B cell (primary cell): ENCODE results near the gene TAMALIN. TPM values are rescaled to one million over a fixed set of nuclear protein-coding genes. Genes with fewer than 3 reads are reported as not detected.

Experiments used
- ATAC-seq: fragments of 200-7000 bp; cut with Tn5 transposase; one replicate; pipeline ENCODE4 v1.10.0; 2021; ENCODE audit warnings: low read depth, mild to moderate bottlenecking, moderate number of reproducible peaks, moderate library complexity
- CTCF ChIA-PET: fragments of 350-600 bp; sonication (Branson Sonifier 250); formaldehyde crosslinking; loops from one replicate; lab custom pipeline; 2021; ENCODE audit warnings: antibody characterized with exemption, inconsistent platforms; lab: Charles Lee
- POLR2A ChIA-PET: fragments of 350-600 bp; sonication (Branson Sonifier 250); formaldehyde crosslinking; loops from one replicate; lab custom pipeline; 2021; ENCODE audit warnings: antibody characterized with exemption; lab: Charles Lee
- DNase-seq: peaks from one replicate; pipeline ENCODE4 v3.0.0; 2013
- H2AFZ ChIP-seq: 2 replicates; pipeline ENCODE4 v1.6.1; 2012; ENCODE audit warnings: mild to moderate bottlenecking, low read depth, low read length; ENCODE audit not compliant: insufficient read depth, poor library complexity, severe bottlenecking
- H3K27ac ChIP-seq, 2 donors: 1 replicate in 1 of 2; 2 replicates in 1 of 2; pipeline ENCODE4 v1.5.1; 2012 to 2013; ENCODE audit warnings: low read length in 2 of 2, mild to moderate bottlenecking in 2 of 2, moderate library complexity in 1 of 2
- H3K27me3 ChIP-seq, 4 experiments: fragments of 200-600 bp in 1 of 4; sonication (generic) in 1 of 4; replicated peaks in 1 of 4; 1 replicate in 2 of 4; 2 replicates in 2 of 4; pipeline versions ENCODE4 v1.6.1 to v1.7.0; 2013 to 2016; ENCODE audit warnings: low read length in 3 of 4, mild to moderate bottlenecking in 2 of 4, mixed read lengths in 1 of 4, moderate library complexity in 1 of 4; ENCODE audit not compliant: insufficient read depth in 4 of 4, control insufficient read depth in 3 of 4; ENCODE audit errors: control extremely low read depth in 1 of 4
- H3K36me3 ChIP-seq, 2 experiments: replicated peaks in 1 of 2; 1 replicate in 1 of 2; 2 replicates in 1 of 2; pipeline versions ENCODE4 v1.6.1 to v1.7.1; 2013; ENCODE audit warnings: low read length in 1 of 2; ENCODE audit not compliant: insufficient read depth in 2 of 2, control insufficient read depth in 1 of 2; ENCODE audit errors: control extremely low read depth in 1 of 2, extremely low read depth in 1 of 2
- H3K4me1 ChIP-seq, 2 donors: fragments of 200-600 bp in 1 of 2; sonication (generic) in 1 of 2; 1 replicate in 1 of 2; 2 replicates in 1 of 2; pipeline versions ENCODE4 v1.5.1 to v1.6.1; 2013 to 2017; ENCODE audit warnings: low read length in 2 of 2; ENCODE audit not compliant: control insufficient read depth in 2 of 2, insufficient read depth in 2 of 2
- H3K4me2 ChIP-seq: replicated peaks from 2 replicates; pipeline ENCODE3; 2012; ENCODE audit warnings: mild to moderate bottlenecking, low read depth, low read length; ENCODE audit not compliant: poor library complexity, severe bottlenecking
- H3K4me3 ChIP-seq, 5 experiments: fragments of 200-600 bp in 1 of 5; sonication (generic) in 1 of 5; 1 replicate in 3 of 5; 2 replicates in 2 of 5; pipeline versions ENCODE4 v1.5.1 to v1.7.0; 2011 to 2016; ENCODE audit warnings: low read length in 4 of 5, mild to moderate bottlenecking in 4 of 5, low read depth in 2 of 5, control low read depth in 1 of 5, moderate library complexity in 1 of 5; ENCODE audit not compliant: insufficient read depth in 1 of 5; ENCODE audit errors: control extremely low read depth in 1 of 5, extremely low read depth in 1 of 5
- H3K79me2 ChIP-seq: fragments of 200-600 bp; sonication (generic); one replicate; pipeline ENCODE4 v1.6.0; 2016; ENCODE audit warnings: low read length; ENCODE audit not compliant: control insufficient read depth, insufficient read depth
- H3K9ac ChIP-seq: fragments of 200-600 bp; sonication (generic); 2 replicates; pipeline ENCODE4 v1.6.1; 2017; ENCODE audit warnings: mild to moderate bottlenecking, low read length, moderate library complexity
- H3K9me3 ChIP-seq, 3 donors: one replicate each; pipeline versions ENCODE4 v1.6.1 to v1.7.1; 2013; ENCODE audit warnings: low read length in 2 of 3; ENCODE audit not compliant: control insufficient read depth in 2 of 3, insufficient read depth in 1 of 3; ENCODE audit errors: control extremely low read depth in 1 of 3
- H4K20me1 ChIP-seq: 2 replicates; pipeline ENCODE4 v1.6.0; 2012; ENCODE audit warnings: mild to moderate bottlenecking, low read length; ENCODE audit not compliant: insufficient read depth, control insufficient read depth, poor library complexity, severe bottlenecking
- H3K27ac Mint-ChIP-seq: one replicate; pipeline ENCODE4 v1.8.0; 2021; ENCODE audit warnings: mixed read lengths
- H3K27me3 Mint-ChIP-seq: one replicate; pipeline ENCODE4 v1.8.0; 2021; ENCODE audit warnings: mixed read lengths
- H3K4me1 Mint-ChIP-seq: one replicate; pipeline ENCODE4 v1.8.0; 2021; ENCODE audit warnings: mixed read lengths
- H3K4me3 Mint-ChIP-seq: one replicate; pipeline ENCODE4 v1.8.0; 2021; ENCODE audit warnings: mixed read lengths
- H3K9me3 Mint-ChIP-seq: one replicate; pipeline ENCODE4 v1.8.0; 2022; ENCODE audit warnings: mixed read lengths; ENCODE audit not compliant: insufficient read depth
- CTCF ChIP-seq: fragments of 200-600 bp; IDR thresholded peaks from one replicate; pipeline ENCODE4 v1.8.0; 2022; ENCODE audit warnings: antibody characterized with exemption, mild to moderate bottlenecking
- EZH2 ChIP-seq: IDR thresholded peaks from 2 replicates; pipeline ENCODE4 v1.6.1; 2012; ENCODE audit warnings: borderline replicate concordance, low read depth, mild to moderate bottlenecking, moderate library complexity, low read length; ENCODE audit not compliant: insufficient read depth, poor library complexity, severe bottlenecking
- WGBS: methylation state at CpG from one replicate; pipeline ENCODE4 v1.1.5; 2013; ENCODE audit warnings: missing lambda C conversion rate; ENCODE audit not compliant: insufficient coverage; 5-methylcytosine and 5-hydroxymethylcytosine counted together
- intact Hi-C: fragments of 100-400 bp; cut with micrococcal nuclease; formaldehyde crosslinking; loops from one replicate; pipeline ENCODE4 v1.10.0; 2022
- polyA plus RNA-seq: library from polyadenylated mRNA; depleted of rRNA; stranded (reverse); fragments of >200 nt; gene quantifications from 2 replicates; pipeline ENCODE4 v1.2.3, GENCODE V29; 2012
- total RNA-seq, 2 donors: library from RNA; stranded (reverse); fragments of 120-200 nt in 1 of 2; gene quantifications; 1 replicate in 1 of 2; 2 replicates in 1 of 2; pipeline versions ENCODE4 v1.2.3 to v1.2.4, GENCODE V29; 2013 to 2022

The TAMALIN gene
- total and polyA plus RNA-seq, 2 donors (not counting 1 experiment from before 2014, with no cell fraction given) = 139 to 151 TPM

- no peak for TF ChIP-seq CTCF
- no peak for TF ChIP-seq EZH2
- POLR2A ChIA-PET = no interaction called here
These were observed 9.6 kb upstream of the TAMALIN start for GRCh38 chr12:51997136-51997535.

GRCh38 chr12:52003016-52003550, 3.7 kb upstream of the TAMALIN start:
- ATAC-seq (no peak), DNase-seq (no peak)
- Mint-ChIP-seq H3K27me3 (no peaks in the 10 kb centered on the region), H3K9me3 (no peaks in the 10 kb centered on the region), H3K27ac (no peak overlapping the region), H3K4me1 (peaks cover 28% of the 10 kb centered on the region), H3K4me3 (no peak overlapping the region)
- H3K27me3 ChIP-seq = no peaks in the 10 kb centered on the region
- POLR2A ChIA-PET = interaction anchor here (3.3 kb wide), 1 partner anchor 19 kb away, joined by 28 read pairs; no protein-coding TSS in a partner anchor
- intact Hi-C loops = no loop called here
- 91% methylated on average over 7 of the region's 8 CpGs for WGBS
- no peaks in the 10 kb centered on the region for H3K9me3 ChIP-seq
- no peak for TF ChIP-seq EZH2
- TF ChIP-seq CTCF = no peak
- peaks cover 13% of the 10 kb centered on the region for H4K20me1 ChIP-seq
- no peak overlapping the region for H3K9ac ChIP-seq
- no peak overlapping the region for H3K27ac ChIP-seq
- H2AFZ ChIP-seq = no peak overlapping the region
- peaks cover 5% of the 10 kb centered on the region for H3K79me2 ChIP-seq
- peaks cover 16 to 22% of the 10 kb centered on the region in 2 donors for H3K4me1 ChIP-seq
- H3K36me3 ChIP-seq = no peaks in the 10 kb centered on the region
- no peak overlapping the region for H3K4me2 ChIP-seq
- H3K4me3 ChIP-seq = no peak overlapping the region
- CTCF ChIA-PET = interaction anchor here (0.5 to 11.7 kb wide), 21 partner anchors 9 to 130 kb away, joined by 3 to 590 read pairs (median 4); partner anchors contain the start of gene ATG101

More at GRCh38 chr12:51997136-51997535, 9.6 kb upstream of the TAMALIN start:
- H3K27me3 ChIP-seq = no peaks in the 10 kb centered on the region
- H4K20me1 ChIP-seq = no peaks in the 10 kb centered on the region
- no peaks in the 10 kb centered on the region for H3K4me1 ChIP-seq
- Mint-ChIP-seq H3K9me3 (no peaks in the 10 kb centered on the region), H3K27me3 (no peaks in the 10 kb centered on the region), H3K4me1 (peaks cover 2% of the 10 kb centered on the region), H3K27ac (no peak overlapping the region), H3K4me3 (no peak overlapping the region)
- 82% methylated on average over 2 of the region's 5 CpGs for WGBS
- no peak overlapping the region for H3K27ac ChIP-seq
- H3K36me3 ChIP-seq = peaks cover 0 to 3% of the 10 kb centered on the region in 2 experiments
- H3K79me2 ChIP-seq = no peaks in the 10 kb centered on the region
- intact Hi-C loops = no loop called here
- CTCF ChIA-PET = interaction anchor here (1.4 to 21.2 kb wide), 3 partner anchors 8 to 85 kb away, joined by 3 to 707 read pairs (median 79); partner anchors contain the start of gene TAMALIN
- no peak overlapping the region for H2AFZ ChIP-seq
- no peaks in the 10 kb centered on the region for H3K9me3 ChIP-seq
- no peak overlapping the region for H3K4me3 ChIP-seq
- no peak for DNase-seq
- H3K4me2 ChIP-seq = no peak overlapping the region
- no peak for ATAC-seq
- no peak overlapping the region for H3K9ac ChIP-seq
